Loucy (cell line): ENCODE results near the gene RPS6KA1.

Source experiments
- EZH2phosphoT487 ChIP-seq: fragments of 200-600 bp; IDR thresholded peaks from 2 replicates; pipeline ENCODE4 v1.6.1; 2018; ENCODE audit warnings: antibody characterized with exemption, mild to moderate bottlenecking, moderate library complexity, borderline replicate concordance
- TF ChIP-seq, protein P1 (sequence below): fragments of 200-600 bp; sonication (generic); conservative IDR thresholded peaks from 2 replicates; pipeline ENCODE4 v1.5.1; 2014; ENCODE audit warnings: mild to moderate bottlenecking, antibody characterized with exemption, low read length

DNA sequence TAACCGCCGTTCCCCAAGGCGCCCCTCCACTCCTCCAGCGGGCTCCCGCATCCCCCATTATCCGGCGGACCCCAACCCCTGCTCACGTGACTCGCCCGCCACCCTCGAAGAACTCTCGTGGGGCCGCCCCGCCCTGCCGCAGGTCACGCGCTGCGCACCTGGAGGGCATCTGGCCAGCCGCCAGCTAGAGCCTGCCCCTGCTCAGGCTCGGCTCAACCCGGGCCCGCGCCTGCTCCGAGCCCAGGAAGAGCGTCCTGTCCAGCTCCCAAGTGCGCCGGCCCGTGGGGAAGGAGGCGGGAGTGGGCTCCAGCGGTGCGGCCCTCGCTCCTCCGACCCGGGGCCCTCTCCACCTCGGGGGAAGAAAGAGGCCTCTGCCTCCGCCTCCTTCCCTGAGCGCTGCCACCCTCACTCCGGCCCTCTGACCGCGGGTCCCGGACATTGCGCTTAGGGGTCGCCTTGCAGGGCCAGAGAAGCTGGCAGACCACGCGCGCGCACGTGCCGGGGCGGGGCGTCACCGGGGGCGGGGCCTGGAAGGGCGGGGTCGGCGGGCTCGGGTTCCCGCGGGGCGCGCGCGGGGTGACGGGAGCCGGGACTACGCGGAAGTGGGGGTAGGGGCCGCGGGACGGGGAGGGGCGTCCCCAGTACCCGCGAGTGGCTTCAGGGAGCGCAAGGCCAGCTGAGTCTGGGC is 28.9 kb upstream of the RPS6KA1 start:
- TF ChIP-seq, protein P1, sequence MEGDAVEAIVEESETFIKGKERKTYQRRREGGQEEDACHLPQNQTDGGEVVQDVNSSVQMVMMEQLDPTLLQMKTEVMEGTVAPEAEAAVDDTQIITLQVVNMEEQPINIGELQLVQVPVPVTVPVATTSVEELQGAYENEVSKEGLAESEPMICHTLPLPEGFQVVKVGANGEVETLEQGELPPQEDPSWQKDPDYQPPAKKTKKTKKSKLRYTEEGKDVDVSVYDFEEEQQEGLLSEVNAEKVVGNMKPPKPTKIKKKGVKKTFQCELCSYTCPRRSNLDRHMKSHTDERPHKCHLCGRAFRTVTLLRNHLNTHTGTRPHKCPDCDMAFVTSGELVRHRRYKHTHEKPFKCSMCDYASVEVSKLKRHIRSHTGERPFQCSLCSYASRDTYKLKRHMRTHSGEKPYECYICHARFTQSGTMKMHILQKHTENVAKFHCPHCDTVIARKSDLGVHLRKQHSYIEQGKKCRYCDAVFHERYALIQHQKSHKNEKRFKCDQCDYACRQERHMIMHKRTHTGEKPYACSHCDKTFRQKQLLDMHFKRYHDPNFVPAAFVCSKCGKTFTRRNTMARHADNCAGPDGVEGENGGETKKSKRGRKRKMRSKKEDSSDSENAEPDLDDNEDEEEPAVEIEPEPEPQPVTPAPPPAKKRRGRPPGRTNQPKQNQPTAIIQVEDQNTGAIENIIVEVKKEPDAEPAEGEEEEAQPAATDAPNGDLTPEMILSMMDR: no peak; the same call in 1 of the 2 replicates
- no peak for TF ChIP-seq EZH2phosphoT487
